T follicular helper cell (primary cell): ENCODE data around the gene CCNJ.
"Not testable (repeated sequence)": the region's sequence is repeated elsewhere in the genome, so short reads cannot be mapped to it uniquely, and the experiment has no call there.

Source experiments
- DNase-seq: peaks from one replicate; pipeline ENCODE4 v3.0.0-alpha.2; 2020; ENCODE audit warnings: low read depth
- total RNA-seq, 2 experiments: gene quantifications; one replicate each; lab custom pipeline; 2026; lab: John Stamatoyannopoulos, UW

The CCNJ gene
- total RNA-seq: 17.8 to 23.8 reads per million in 2 experiments

GRCh38 chr10:96043033-96043892 is at the start of gene CCNJ:
Gene CCNJ (plus strand): TSS chr10:96043583. CDS start chr10:96044394, 811 bp downstream.
- peak; percentile 74 for DNase-seq

- not testable (repeated sequence) for DNase-seq
These were observed 49.0 kb upstream of the CCNJ start for GRCh38 chr10:95994376-95994775.

- no peak for DNase-seq
These were observed 45.1 kb upstream of the CCNJ start for GRCh38 chr10:95998255-95998784.

- DNase-seq: no peak
These were observed 29.4 kb upstream of the CCNJ start for GRCh38 chr10:96013956-96014355.

- no peak for DNase-seq
These were observed 28.8 kb upstream of the CCNJ start for GRCh38 chr10:96014473-96015102.

GRCh38 chr10:96017191-96017687 is 26.1 kb upstream of the CCNJ start:
- DNase-seq: peak; percentile 8

- DNase-seq: no peak
These were observed 22.1 kb upstream of the CCNJ start for GRCh38 chr10:96021332-96021731.

GRCh38 chr10:96022739-96023138 is 20.6 kb upstream of the CCNJ start:
- no peak for DNase-seq

- no peak for DNase-seq
These were observed 20.2 kb upstream of the CCNJ start for GRCh38 chr10:96023168-96023567.

- no peak for DNase-seq
These were observed 17.8 kb upstream of the CCNJ start for GRCh38 chr10:96025566-96025965.

- no peak for DNase-seq
These were observed 8.8 kb upstream of the CCNJ start for GRCh38 chr10:96034625-96035024.

- no peak for DNase-seq
These were observed 4.7 kb upstream of the CCNJ start for GRCh38 chr10:96038476-96039387.

GRCh38 chr10:96041146-96041545 is 2.2 kb upstream of the CCNJ start:
- DNase-seq: no peak

GRCh38 chr10:96043893-96044715 is 721 bp downstream of the CCNJ start:
- peak; percentile 10 for DNase-seq

- DNase-seq: no peak
These were observed 1.4 kb downstream of the CCNJ start for GRCh38 chr10:96044736-96045135.

GRCh38 chr10:96046546-96046945 is 3.2 kb downstream of the CCNJ start:
- DNase-seq: no peak

- no peak for DNase-seq
These were observed 3.7 kb downstream of the CCNJ start for GRCh38 chr10:96047004-96047649.

- DNase-seq: not testable (repeated sequence)
These were observed 4.5 kb downstream of the CCNJ start for GRCh38 chr10:96047925-96048324.

GRCh38 chr10:96049340-96049739 is 6.0 kb downstream of the CCNJ start:
- no peak for DNase-seq

- no peak for DNase-seq
These were observed 10.6 kb downstream of the CCNJ start for GRCh38 chr10:96053985-96054384.
